NB4 (cell line): ENCODE data around the gene ENPP1.
A peak's percentile ranks its signal among the peaks of the same experiment; 100 is the strongest.

ENCODE experiments used
- DNase-seq: peaks from one replicate; pipeline ENCODE4 v3.0.0; 2010; ENCODE audit warnings: low read depth
- H3K4me3 ChIP-seq: one replicate; pipeline ENCODE4 v1.5.1; 2011; ENCODE audit warnings: mild to moderate bottlenecking, low read depth, low read length, moderate library complexity
- CTCF ChIP-seq: IDR thresholded peaks from one replicate; pipeline ENCODE4 v1.5.1; 2012; ENCODE audit warnings: low read depth, low read length
- MAX ChIP-seq: IDR thresholded peaks from 2 replicates; pipeline ENCODE4 v1.6.1; 2011; ENCODE audit warnings: low read depth, low read length
- MYC ChIP-seq: IDR thresholded peaks from 2 replicates; pipeline ENCODE4 v1.6.1; 2011; ENCODE audit warnings: low read depth, low read length
- POLR2A ChIP-seq: IDR thresholded peaks from 2 replicates; pipeline ENCODE4 v1.6.1; 2011; ENCODE audit warnings: mild to moderate bottlenecking; ENCODE audit not compliant: insufficient read length; ENCODE audit errors: extremely low read depth

The ENPP1 gene

GRCh38 chr6:131784561-131784960, 23.3 kb upstream of the ENPP1 start:
- DNase-seq: no peak
- TF ChIP-seq MAX: no peak
- no peak for TF ChIP-seq MYC
- no peak for TF ChIP-seq CTCF
- TF ChIP-seq POLR2A: no peak
- H3K4me3 ChIP-seq: no peak overlapping the region

- DNase-seq: no peak
- no peak overlapping the region for H3K4me3 ChIP-seq
- TF ChIP-seq MAX: no peak
- no peak for TF ChIP-seq POLR2A
- no peak for TF ChIP-seq MYC
- no peak for TF ChIP-seq CTCF
Measured at GRCh38 chr6:131787079-131787478, 20.7 kb upstream of the ENPP1 start.

- H3K4me3 ChIP-seq: no peak overlapping the region
- DNase-seq: no peak
- TF ChIP-seq MYC: no peak
- TF ChIP-seq POLR2A: no peak
- TF ChIP-seq CTCF: no peak
- TF ChIP-seq MAX: no peak
Measured at GRCh38 chr6:131787766-131788712, 19.8 kb upstream of the ENPP1 start.

GRCh38 chr6:131789219-131789618, 18.6 kb upstream of the ENPP1 start:
- TF ChIP-seq CTCF (no peak), MAX (no peak), MYC (no peak), POLR2A (no peak)
- DNase-seq: peak; percentile 25
- no peak overlapping the region for H3K4me3 ChIP-seq

GRCh38 chr6:131791476-131791875, 16.3 kb upstream of the ENPP1 start:
- no peak overlapping the region for H3K4me3 ChIP-seq
- TF ChIP-seq CTCF (no peak), POLR2A (no peak), MAX (no peak), MYC (no peak)
- DNase-seq: no peak
